Epithelial cell of umbilical artery (primary cell): ENCODE data around the gene VSIR. TPM values are rescaled to one million over a fixed set of nuclear protein-coding genes. Genes with fewer than 3 reads are reported as not detected.

Experiments used
- total RNA-seq: library from RNA; depleted of rRNA; stranded (reverse); fragments of >200 nt; gene quantifications from 2 replicates; pipeline ENCODE4 v1.2.3, GENCODE V29; 2014

The VSIR gene
- total RNA-seq: 5.0 and 6.5 TPM in 2 replicates

GRCh38 chr10:71773221-71773971 lies at the start of gene VSIR:
Gene VSIR (minus strand): TSS chr10:71773520. CDS start chr10:71773439, 81 bp downstream.

GRCh38 chr10:71719464-71720201 lies 53.7 kb downstream of the VSIR start, which contains the start of gene C10orf105:
Gene C10orf105 (minus strand): TSS chr10:71719778. CDS start chr10:71716337, 3,441 bp downstream.

Other genes with a start within 250 kb of the VSIR start
- gene C10orf105, start 53.7 kb downstream of the VSIR start, total RNA-seq: 0.15 TPM in 1 of 2 replicates, not detected in the other
- gene PSAP, start 77.7 kb upstream of the VSIR start, total RNA-seq: 440 and 475 TPM in 2 replicates
- 8.4 and 11.9 TPM in 2 replicates for gene CHST3, start 190.9 kb upstream of the VSIR start, total RNA-seq